ENCODE results near the gene CCL4.
"Not testable (repeated sequence)": the region's sequence is repeated elsewhere in the genome, so short reads cannot be mapped to it uniquely, and the experiment has no call there.

The CCL4 gene

GRCh38 chr17:36111068-36111490, 7.5 kb downstream of the CCL4 start:
- in situ Hi-C loops (cut with MboI; ENCODE audit: low pct_unique_long_range_greater_than_20kb, low sequenced_read_pairs): loop anchor here (25.0 kb wide), 1 partner anchor 101 kb away; the partner anchor contains the start of gene CCL4L2
- no peak for DNase-seq

- DNase-seq: no peak
- in situ Hi-C loops (cut with MboI; ENCODE audit: low pct_unique_long_range_greater_than_20kb, low sequenced_read_pairs): loop anchor here (25.0 kb wide), 1 partner anchor 100 kb away; the partner anchor contains the start of gene CCL4L2
These were observed 8.9 kb downstream of the CCL4 start for GRCh38 chr17:36112572-36112971.

GRCh38 chr17:36113131-36113530, 9.5 kb downstream of the CCL4 start:
- not testable (repeated sequence) for DNase-seq
- in situ Hi-C loops (cut with MboI; ENCODE audit: low pct_unique_long_range_greater_than_20kb, low sequenced_read_pairs): loop anchor here (25.0 kb wide), 1 partner anchor 99 kb away; the partner anchor contains the start of gene CCL4L2

- in situ Hi-C loops (cut with MboI; ENCODE audit: low pct_unique_long_range_greater_than_20kb, low sequenced_read_pairs): loop anchor here (25.0 kb wide), 1 partner anchor 97 kb away; the partner anchor contains the start of gene CCL4L2
These were observed 11.5 kb downstream of the CCL4 start for GRCh38 chr17:36114971-36115648.

GRCh38 chr17:36115649-36115977, 12.0 kb downstream of the CCL4 start:
- not testable (repeated sequence) for DNase-seq
- in situ Hi-C loops (cut with MboI; ENCODE audit: low pct_unique_long_range_greater_than_20kb, low sequenced_read_pairs): loop anchor here (25.0 kb wide), 1 partner anchor 97 kb away; the partner anchor contains the start of gene CCL4L2

More at GRCh38 chr17:36114971-36115648, 11.5 kb downstream of the CCL4 start:
- not testable (repeated sequence) for DNase-seq

GRCh38 chr17:36117505-36118382, 14.1 kb downstream of the CCL4 start:
- DNase-seq: no peak
- in situ Hi-C loops (cut with MboI; ENCODE audit: low pct_unique_long_range_greater_than_20kb, low sequenced_read_pairs): loop anchor here (25.0 kb wide), 1 partner anchor 95 kb away; the partner anchor contains the start of gene CCL4L2

GRCh38 chr17:36118477-36119353, 15.1 kb downstream of the CCL4 start:
- in situ Hi-C loops (cut with MboI; ENCODE audit: low pct_unique_long_range_greater_than_20kb, low sequenced_read_pairs): loop anchor here (25.0 kb wide), 1 partner anchor 94 kb away; the partner anchor contains the start of gene CCL4L2
- no peak for DNase-seq

- in situ Hi-C loops (cut with MboI; ENCODE audit: low pct_unique_long_range_greater_than_20kb, low sequenced_read_pairs): loop anchor here (25.0 kb wide), 1 partner anchor 92 kb away; the partner anchor contains the start of gene CCL4L2
These were observed 16.6 kb downstream of the CCL4 start for GRCh38 chr17:36120221-36120620.

GRCh38 chr17:36121099-36121498, 17.5 kb downstream of the CCL4 start:
- in situ Hi-C loops (cut with MboI; ENCODE audit: low pct_unique_long_range_greater_than_20kb, low sequenced_read_pairs): loop anchor here (25.0 kb wide), 1 partner anchor 91 kb away; the partner anchor contains the start of gene CCL4L2

More at GRCh38 chr17:36120221-36120620, 16.6 kb downstream of the CCL4 start:
- DNase-seq: no peak

GRCh38 chr17:36123431-36123830, 19.8 kb downstream of the CCL4 start:
- no peak for DNase-seq
- in situ Hi-C loops (cut with MboI; ENCODE audit: low pct_unique_long_range_greater_than_20kb, low sequenced_read_pairs): loop anchor here (25.0 kb wide), 1 partner anchor 89 kb away; the partner anchor contains the start of gene CCL4L2

More at GRCh38 chr17:36121099-36121498, 17.5 kb downstream of the CCL4 start:
- not testable (repeated sequence) for DNase-seq

- in situ Hi-C loops (cut with MboI; ENCODE audit: low pct_unique_long_range_greater_than_20kb, low sequenced_read_pairs): loop anchor here (25.0 kb wide), 1 partner anchor 87 kb away; the partner anchor contains the start of gene CCL4L2
- no peak for DNase-seq
These were observed 21.5 kb downstream of the CCL4 start for GRCh38 chr17:36124879-36125824.

GRCh38 chr17:36127199-36127893, 23.7 kb downstream of the CCL4 start:
- DNase-seq: no peak
- in situ Hi-C loops (cut with MboI; ENCODE audit: low pct_unique_long_range_greater_than_20kb, low sequenced_read_pairs): no loop called here

GRCh38 chr17:36127911-36128310, 24.3 kb downstream of the CCL4 start:
- in situ Hi-C loops (cut with MboI; ENCODE audit: low pct_unique_long_range_greater_than_20kb, low sequenced_read_pairs): no loop called here
- no peak for DNase-seq

GRCh38 chr17:36128411-36128978, 24.9 kb downstream of the CCL4 start:
- in situ Hi-C loops (cut with MboI; ENCODE audit: low pct_unique_long_range_greater_than_20kb, low sequenced_read_pairs): no loop called here

GRCh38 chr17:36129616-36130015, 26.0 kb downstream of the CCL4 start:
- in situ Hi-C loops (cut with MboI; ENCODE audit: low pct_unique_long_range_greater_than_20kb, low sequenced_read_pairs): no loop called here
- no peak for DNase-seq

More at GRCh38 chr17:36128411-36128978, 24.9 kb downstream of the CCL4 start:
- DNase-seq: no peak

GRCh38 chr17:36130346-36130745, 26.7 kb downstream of the CCL4 start:
- in situ Hi-C loops (cut with MboI; ENCODE audit: low pct_unique_long_range_greater_than_20kb, low sequenced_read_pairs): no loop called here
- no peak for DNase-seq
